ENCODE results near the gene PEX14. TPM values are rescaled to one million over a fixed set of nuclear protein-coding genes. Genes with fewer than 3 reads are reported as not detected.
A peak's percentile ranks its signal among the peaks of the same experiment; 100 is the strongest.

Gene PEX14
- total and polyA plus RNA-seq, 10 of the 15 experiments (the other 5 are each of a cell fraction or from before 2014, with no cell fraction given), result 1.4 to 23.2 (median 12.0) TPM

DNA sequence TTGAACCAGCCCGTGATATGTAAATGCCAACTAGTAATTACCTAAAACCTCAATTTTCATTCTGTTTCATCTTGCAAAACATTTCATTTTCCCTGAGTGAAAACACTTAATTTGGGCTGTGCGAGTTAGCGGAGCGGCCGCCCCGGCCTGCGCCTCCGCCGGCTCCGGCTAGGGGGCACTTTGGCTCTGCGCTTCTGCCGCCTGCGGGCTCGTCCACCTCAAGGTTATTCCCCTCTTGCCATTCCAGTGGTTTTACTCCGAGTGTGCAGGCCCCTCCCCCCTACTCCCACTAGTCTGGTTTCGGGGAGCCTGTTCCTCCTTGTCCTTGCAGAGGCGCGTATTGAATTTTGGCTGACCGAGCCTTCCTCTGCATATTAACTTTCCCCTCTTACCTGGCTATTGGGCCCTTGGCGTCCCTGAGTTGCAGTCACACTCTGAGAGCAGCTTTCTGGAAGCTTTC is 55.6 kb downstream of the PEX14 start:
- H3K4me2 ChIP-seq (ENCODE audit: control insufficient read depth, insufficient read depth), result no peak overlapping the region
- no peak overlapping the region for H3K9ac ChIP-seq (ENCODE audit: control insufficient read depth, insufficient read depth, low read length)
- H3K9me3 ChIP-seq (replicated peaks; ENCODE audit: control insufficient read depth, insufficient read depth, low read length), result no peaks in the 10 kb centered on the region
- ChIA-PET SMC1A (ENCODE audit: uncharacterized antibody, unreplicated experiment) (no interaction called here), RAD21 (ENCODE audit: unreplicated experiment) (no interaction called here), POLR2A (no interaction called here), CTCF (no interaction called here)
- H3K27ac ChIP-seq (ENCODE audit: control insufficient read depth, insufficient read depth), result no peak overlapping the region
- H4K20me1 ChIP-seq (ENCODE audit: control insufficient read depth, insufficient read depth), result no peaks in the 10 kb centered on the region
- in situ Hi-C loops (cut with MboI) (no loop called here), intact Hi-C loops (cut with micrococcal nuclease; ENCODE audit: unreplicated experiment) (no loop called here)
- TF ChIP-seq IKZF2 (IDR thresholded peaks at IDR 0.05) (no peak), RUNX3 (IDR thresholded peaks at IDR 0.05; ENCODE audit: low read length) (peak; percentile 10; the same call in 1 of the 2 replicates), SUPT20H (IDR thresholded peaks at IDR 0.05; ENCODE audit: borderline replicate concordance, control insufficient read depth, low read depth, low read length) (no peak), ZNF217 (IDR thresholded peaks at IDR 0.05) (no peak), RAD21 (IDR thresholded peaks at IDR 0.05; ENCODE audit: insufficient read depth, low read depth, low read length) (peak; percentile 52), KDM1A (IDR thresholded peaks at IDR 0.05; ENCODE audit: borderline replicate concordance) (no peak)
- TF ChIP-seq, protein P1, sequence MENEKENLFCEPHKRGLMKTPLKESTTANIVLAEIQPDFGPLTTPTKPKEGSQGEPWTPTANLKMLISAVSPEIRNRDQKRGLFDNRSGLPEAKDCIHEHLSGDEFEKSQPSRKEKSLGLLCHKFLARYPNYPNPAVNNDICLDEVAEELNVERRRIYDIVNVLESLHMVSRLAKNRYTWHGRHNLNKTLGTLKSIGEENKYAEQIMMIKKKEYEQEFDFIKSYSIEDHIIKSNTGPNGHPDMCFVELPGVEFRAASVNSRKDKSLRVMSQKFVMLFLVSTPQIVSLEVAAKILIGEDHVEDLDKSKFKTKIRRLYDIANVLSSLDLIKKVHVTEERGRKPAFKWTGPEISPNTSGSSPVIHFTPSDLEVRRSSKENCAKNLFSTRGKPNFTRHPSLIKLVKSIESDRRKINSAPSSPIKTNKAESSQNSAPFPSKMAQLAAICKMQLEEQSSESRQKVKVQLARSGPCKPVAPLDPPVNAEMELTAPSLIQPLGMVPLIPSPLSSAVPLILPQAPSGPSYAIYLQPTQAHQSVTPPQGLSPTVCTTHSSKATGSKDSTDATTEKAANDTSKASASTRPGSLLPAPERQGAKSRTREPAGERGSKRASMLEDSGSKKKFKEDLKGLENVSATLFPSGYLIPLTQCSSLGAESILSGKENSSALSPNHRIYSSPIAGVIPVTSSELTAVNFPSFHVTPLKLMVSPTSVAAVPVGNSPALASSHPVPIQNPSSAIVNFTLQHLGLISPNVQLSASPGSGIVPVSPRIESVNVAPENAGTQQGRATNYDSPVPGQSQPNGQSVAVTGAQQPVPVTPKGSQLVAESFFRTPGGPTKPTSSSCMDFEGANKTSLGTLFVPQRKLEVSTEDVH (IDR thresholded peaks at IDR 0.05; ENCODE audit: low read depth, partially characterized antibody), result no peak
- TF ChIP-seq, protein P2, sequence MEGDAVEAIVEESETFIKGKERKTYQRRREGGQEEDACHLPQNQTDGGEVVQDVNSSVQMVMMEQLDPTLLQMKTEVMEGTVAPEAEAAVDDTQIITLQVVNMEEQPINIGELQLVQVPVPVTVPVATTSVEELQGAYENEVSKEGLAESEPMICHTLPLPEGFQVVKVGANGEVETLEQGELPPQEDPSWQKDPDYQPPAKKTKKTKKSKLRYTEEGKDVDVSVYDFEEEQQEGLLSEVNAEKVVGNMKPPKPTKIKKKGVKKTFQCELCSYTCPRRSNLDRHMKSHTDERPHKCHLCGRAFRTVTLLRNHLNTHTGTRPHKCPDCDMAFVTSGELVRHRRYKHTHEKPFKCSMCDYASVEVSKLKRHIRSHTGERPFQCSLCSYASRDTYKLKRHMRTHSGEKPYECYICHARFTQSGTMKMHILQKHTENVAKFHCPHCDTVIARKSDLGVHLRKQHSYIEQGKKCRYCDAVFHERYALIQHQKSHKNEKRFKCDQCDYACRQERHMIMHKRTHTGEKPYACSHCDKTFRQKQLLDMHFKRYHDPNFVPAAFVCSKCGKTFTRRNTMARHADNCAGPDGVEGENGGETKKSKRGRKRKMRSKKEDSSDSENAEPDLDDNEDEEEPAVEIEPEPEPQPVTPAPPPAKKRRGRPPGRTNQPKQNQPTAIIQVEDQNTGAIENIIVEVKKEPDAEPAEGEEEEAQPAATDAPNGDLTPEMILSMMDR (IDR thresholded peaks at IDR 0.05 in 2 of 3, conservative IDR thresholded peaks at IDR 0.05 in 1 of 3; ENCODE audit: control insufficient read depth in 2 of 3, extremely low read depth in 1 of 3, insufficient read depth in 1 of 3, low read depth in 3 of 3, low read length in 3 of 3), result peak; percentile 23 to 57 (median 25); a peak in 4 of 6 replicates
- TF ChIP-seq, protein P3, sequence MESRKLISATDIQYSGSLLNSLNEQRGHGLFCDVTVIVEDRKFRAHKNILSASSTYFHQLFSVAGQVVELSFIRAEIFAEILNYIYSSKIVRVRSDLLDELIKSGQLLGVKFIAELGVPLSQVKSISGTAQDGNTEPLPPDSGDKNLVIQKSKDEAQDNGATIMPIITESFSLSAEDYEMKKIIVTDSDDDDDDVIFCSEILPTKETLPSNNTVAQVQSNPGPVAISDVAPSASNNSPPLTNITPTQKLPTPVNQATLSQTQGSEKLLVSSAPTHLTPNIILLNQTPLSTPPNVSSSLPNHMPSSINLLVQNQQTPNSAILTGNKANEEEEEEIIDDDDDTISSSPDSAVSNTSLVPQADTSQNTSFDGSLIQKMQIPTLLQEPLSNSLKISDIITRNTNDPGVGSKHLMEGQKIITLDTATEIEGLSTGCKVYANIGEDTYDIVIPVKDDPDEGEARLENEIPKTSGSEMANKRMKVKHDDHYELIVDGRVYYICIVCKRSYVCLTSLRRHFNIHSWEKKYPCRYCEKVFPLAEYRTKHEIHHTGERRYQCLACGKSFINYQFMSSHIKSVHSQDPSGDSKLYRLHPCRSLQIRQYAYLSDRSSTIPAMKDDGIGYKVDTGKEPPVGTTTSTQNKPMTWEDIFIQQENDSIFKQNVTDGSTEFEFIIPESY (IDR thresholded peaks at IDR 0.05), result peak; percentile 80; the same call in 1 of the 2 replicates
- WGBS (ENCODE audit: insufficient coverage, insufficient replicate concordance, low lambda C conversion rate, missing lambda C conversion rate), result 78% methylated on average over 20 of the region's 20 CpGs
- H3K4me3 ChIP-seq, result no peak overlapping the region
- BruUV-seq (replicated peaks), result no TSS peak
- H3K27me3 ChIP-seq (replicated peaks in 1 of 2; ENCODE audit: control insufficient read depth in 2 of 2, insufficient read depth in 2 of 2, low read length in 1 of 2), result no peaks in the 10 kb centered on the region
- no peaks in the 10 kb centered on the region; the same call in 1 of the 2 replicates for H3K4me1 ChIP-seq (ENCODE audit: control insufficient read depth, insufficient read depth, low read length)
- FAIRE-seq (no peak), ATAC-seq (no peak), DNase-seq (ENCODE audit: low read depth, low spot score) (no peak)
- H3K79me2 ChIP-seq (ENCODE audit: control insufficient read depth, insufficient read depth, low read length), result no peaks in the 10 kb centered on the region; the same call in 1 of the 2 replicates
- no peak overlapping the region for H2AFZ ChIP-seq (ENCODE audit: control insufficient read depth, low read depth, low read length)
- 0 out of 4 replicates have a peak, but pooled peaks cover 0 to 3% of the 10 kb centered on the region in 2 experiments for H3K36me3 ChIP-seq (ENCODE audit: control insufficient read depth in 2 of 2, insufficient read depth in 2 of 2, low read length in 1 of 2)
